Inferior parietal cortex (tissue), 1 donor: ENCODE results near the gene BDKRB2.
"Not testable (repeated sequence)": the region's sequence is repeated elsewhere in the genome, so short reads cannot be mapped to it uniquely, and the experiment has no call there.

ENCODE experiments used
- DNase-seq: peaks from one replicate; pipeline ENCODE4 v3.0.0-alpha.2; 2016; ENCODE audit errors: extremely low spot score

The BDKRB2 gene

DNA sequence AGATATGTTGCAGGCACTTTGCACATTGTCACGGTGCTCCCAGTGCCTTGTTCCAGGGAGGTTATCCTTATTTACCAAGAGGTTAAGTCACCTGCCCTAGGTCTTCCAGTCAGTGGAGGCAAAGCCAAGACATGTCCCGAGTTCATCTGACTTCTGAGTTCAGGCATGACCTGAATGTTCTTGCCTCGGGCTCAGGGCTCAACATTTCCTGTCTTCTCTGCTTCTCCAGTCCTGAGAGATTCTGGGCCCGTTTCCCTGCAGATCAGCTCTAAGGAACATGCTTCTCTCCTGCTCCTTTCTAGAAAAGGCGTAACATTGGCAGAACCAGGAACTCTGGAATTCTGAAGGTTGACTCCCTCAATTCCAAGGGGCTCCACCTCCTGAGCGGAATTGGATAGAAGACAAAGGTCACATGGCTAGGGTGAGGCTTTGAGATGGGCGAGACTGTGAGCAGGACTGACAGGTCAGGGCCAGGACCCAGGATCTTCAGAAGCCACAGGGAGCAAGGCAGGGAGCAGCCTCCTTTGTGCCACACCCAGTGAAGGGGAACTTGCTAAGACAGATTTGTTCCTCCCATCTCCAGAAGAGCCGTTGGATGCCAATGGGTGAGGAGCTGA, 19.9 kb downstream of the BDKRB2 start:
- no peak for DNase-seq

DNA sequence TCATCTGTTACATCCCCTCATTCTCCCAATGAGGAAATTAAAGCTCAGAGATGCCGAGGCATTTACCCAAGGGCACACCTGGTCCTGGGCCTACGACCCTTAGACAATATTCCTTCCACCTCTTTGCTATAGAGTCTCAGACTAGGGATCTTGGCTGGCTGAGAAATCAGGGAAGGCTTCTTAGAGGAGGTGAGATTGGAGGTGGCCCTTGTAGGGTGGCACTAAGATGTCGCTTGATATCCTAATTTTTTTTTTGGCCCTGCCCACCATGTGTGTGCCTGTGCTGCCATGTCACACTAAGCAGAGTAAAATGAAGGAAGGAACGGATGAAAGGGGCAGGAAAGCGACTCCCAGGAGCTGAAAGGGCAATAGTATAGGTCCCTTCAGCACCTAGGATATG, 20.6 kb downstream of the BDKRB2 start:
- DNase-seq = no peak

DNA sequence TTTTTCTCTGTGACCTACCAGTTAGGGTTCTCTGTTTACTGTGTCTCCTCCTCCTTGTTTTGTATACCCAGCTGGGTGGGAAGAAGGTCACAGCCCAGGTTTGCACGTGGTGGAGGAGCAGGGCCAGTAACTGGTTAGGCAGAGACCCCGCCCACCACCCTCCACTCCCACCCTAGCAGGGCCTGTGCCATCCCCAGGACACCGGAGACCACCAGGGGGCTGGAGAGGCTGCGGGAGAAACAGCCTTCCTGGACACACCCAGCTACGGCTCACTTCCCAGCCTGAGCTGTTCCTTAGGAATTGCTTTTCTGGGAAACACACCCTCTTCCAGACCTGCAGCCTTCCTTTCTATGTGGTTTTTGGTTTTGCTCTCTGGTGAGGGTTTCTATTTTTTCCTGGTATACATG, 21.1 kb downstream of the BDKRB2 start:
- DNase-seq = no peak

DNA sequence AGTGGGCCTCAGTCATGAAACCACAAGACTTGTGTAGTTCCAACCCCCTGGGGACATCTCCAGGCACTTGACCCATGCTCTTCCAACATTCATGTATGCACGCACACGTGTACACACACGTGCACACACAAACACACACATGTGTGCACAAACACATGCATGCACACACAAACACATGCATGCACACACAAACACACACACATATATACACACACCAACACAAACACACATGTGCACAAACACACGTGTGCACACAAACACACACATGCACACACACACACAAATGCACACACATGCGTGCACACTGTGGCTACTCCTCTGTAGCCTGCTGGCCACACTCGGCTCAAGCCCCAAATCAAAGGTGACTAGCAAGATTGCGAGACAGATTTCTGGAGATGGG, 22.8 kb downstream of the BDKRB2 start:
- no peak for DNase-seq

DNA sequence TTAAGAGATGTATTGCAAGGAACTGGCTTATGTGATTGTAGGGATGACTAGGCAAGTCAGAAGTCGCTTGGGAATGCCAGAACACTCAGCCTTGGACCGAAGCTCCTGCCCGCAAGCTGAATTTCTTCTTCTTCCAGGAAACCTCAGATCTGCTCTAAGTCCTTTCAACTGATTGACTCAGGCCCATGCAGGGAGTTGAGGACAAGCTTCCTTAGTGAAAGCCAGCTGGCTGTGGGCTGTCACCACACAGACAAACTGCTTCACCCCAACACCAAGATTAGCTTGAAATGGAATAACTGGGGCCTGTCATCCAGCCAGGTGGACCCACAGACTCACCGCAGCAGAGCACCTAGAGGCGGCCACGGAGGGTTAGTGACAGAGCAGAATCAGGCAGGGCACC, 24.7 kb downstream of the BDKRB2 start:
- DNase-seq = no peak

DNA sequence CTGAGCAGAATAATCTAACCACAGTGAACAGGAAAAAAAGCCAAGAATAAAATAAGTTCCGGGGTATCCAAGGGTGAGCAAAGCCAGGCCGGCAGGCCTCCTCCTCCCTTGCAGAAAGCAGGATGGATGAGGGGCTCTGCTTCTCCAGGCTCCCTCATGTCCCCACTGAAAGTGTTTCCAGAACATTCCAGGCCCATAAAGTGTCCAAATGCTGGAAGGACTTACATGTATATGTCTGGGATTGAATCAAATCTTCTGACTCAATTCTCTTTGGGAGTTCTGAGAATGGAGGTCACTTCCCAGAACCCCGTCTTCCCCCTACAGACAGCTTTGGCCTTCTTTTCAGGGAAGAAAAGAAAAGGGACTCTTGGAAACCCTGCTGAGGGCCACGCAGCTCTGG, 26.4 kb downstream of the BDKRB2 start:
- no peak for DNase-seq

DNA sequence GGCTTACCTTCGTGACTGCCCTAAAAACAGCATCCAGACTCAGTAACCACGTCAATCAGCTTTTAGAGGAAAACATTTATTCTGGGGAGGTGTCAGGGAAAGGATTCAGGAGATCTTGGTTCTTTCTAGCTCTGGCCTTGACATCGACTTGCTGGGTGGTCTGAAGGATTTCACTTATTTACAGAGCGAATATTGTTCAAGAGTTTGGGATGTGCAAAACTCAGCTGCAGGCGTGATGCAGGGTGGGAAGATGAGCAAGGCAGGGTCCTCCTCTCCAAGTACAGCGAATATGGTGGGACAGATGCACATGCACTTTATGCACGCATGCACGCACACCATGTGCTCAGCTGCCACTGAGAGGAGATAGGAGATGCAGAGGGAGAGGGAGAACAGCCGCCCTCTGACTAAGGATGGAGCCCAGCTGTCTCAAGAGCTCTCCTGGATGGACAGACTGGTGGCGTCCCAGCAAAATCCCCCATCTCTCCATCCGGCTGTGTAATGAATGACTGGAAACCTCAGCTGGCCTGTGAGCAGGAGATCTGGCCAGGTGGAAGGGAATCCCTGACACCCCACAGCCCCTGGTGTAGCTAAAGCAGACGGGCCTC, 27.0 kb downstream of the BDKRB2 start:
- DNase-seq = no peak

DNA sequence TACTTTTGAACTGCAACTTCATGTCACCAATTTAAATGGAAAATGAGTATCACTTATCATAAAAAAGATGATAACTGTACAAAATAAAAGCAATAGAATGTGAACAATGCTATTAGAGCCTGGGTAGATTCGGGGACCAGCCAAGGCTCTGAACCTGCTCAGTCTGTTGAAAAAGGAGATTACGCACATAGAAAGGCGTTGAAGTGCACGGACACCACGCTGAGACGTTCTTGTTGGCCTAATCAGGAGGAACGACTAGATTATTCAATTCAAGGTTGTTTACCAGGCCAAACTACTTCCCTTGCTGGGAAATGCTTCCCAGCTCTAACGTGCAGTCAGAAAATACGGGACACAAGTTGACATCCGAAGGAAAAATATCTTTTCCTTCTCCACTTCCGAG, 27.9 kb downstream of the BDKRB2 start:
- DNase-seq = no peak

DNA sequence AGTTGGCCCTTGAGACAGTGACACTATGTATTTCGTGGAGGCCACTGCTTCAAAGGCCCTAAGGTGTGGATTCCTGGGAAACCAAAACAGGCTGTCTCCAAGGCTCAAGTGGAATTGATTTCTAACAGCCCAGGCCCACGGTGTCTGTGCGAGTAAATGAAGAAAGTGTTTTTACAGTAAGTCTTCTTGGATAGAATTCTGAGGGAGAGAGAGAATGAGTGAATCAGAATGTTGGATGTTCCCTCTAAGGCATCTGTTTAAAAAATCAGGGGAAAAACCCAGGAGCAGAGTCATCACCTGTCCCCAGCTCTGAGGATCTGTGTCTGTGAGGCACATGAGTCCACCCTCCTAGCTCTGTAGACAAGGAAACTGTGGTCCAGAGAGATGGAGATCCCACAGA, 29.0 kb downstream of the BDKRB2 start:
- DNase-seq = no peak

DNA sequence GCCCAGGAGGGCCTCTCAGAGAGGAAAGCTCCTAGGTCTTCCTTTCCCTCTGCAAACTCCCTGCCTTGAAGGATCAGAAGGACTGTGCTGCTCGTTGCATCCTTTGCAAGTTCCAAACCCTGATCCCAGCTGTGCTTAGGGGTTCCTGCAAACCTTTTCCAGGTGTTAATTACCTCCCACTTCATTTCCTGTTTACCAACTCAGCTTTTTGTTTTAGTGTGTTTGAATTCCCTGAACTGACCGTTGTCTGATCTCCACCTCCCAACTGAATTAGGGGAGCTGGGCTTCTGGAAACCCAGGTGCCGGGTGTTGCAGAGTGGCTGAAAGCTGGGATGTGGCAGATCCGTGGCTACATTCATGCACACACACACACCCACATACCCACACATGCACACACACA, 30.8 kb downstream of the BDKRB2 start:
- no peak for DNase-seq

DNA sequence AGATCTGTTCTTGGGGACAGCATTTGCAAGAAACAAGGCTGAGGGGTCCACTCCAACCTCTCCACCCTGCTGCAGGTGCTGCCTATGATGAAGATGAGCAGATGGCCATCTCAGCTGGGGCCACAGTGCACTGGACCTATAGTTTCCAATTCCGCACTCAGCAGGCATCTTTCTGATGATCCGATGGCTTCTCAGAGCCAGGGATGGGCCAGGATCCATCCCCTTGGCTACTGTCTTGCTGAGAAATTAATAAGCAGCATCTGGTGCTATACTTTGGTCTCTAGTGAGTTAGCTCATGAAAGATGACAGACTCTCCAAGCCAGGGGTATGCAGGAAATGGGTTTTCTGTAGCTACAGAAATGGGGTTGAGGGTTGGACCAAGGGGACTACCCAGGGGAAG, 33.0 kb downstream of the BDKRB2 start:
- no peak for DNase-seq

DNA sequence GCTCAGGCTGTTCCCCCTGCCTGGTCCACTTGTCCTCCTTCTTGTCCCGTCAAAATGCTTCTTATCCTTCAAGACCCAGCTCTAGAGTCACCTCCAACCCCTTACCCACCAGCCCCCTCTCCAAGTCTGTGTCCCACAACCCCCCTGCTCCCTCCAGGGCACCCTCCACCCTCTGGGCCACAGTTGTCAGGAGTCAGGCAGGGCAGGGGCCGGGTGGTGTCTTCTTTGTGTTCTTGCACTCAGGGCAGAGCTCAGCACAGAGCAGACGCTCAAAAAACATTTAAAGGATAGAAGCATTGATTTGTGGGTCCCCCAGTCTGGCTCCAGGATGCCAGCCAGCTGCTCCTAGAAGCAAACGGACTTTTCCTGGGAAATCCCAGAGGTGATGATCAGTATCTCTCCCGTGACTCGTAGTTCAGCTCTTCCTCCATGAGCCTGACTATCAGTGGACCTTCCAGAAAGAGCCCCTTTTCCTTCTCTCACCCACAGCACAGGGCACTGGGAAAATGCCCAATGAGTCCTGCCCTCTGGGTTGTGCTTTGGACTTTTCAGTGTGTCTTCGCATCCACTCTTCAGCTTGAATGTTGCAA, 34.1 kb downstream of the BDKRB2 start:
- no peak for DNase-seq

DNA sequence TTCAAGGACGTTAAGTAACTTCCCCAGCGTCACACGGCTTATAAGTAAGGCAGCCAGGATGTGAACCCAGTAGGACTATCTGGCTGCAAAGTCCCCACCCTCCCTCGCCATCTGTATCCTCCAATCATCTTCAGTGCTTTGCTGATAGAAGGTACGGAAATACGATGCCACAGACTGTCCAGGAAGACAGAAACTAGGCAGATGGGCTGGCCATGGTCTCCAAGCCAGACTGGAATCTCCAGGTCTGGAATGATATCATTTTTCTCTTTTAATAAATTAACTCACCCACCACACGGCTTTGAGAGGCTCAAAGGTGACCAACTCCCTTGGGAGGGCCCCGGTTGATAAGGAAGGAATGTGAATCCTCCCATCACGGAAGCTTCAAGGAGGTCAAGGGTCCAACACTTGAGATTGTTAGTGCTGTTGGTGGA, 35.1 kb downstream of the BDKRB2 start:
- DNase-seq = no peak

DNA sequence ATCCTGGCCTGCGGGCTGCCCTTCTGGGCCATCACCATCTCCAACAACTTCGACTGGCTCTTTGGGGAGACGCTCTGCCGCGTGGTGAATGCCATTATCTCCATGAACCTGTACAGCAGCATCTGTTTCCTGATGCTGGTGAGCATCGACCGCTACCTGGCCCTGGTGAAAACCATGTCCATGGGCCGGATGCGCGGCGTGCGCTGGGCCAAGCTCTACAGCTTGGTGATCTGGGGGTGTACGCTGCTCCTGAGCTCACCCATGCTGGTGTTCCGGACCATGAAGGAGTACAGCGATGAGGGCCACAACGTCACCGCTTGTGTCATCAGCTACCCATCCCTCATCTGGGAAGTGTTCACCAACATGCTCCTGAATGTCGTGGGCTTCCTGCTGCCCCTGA, 36.0 kb downstream of the BDKRB2 start:
- DNase-seq = no peak

DNA sequence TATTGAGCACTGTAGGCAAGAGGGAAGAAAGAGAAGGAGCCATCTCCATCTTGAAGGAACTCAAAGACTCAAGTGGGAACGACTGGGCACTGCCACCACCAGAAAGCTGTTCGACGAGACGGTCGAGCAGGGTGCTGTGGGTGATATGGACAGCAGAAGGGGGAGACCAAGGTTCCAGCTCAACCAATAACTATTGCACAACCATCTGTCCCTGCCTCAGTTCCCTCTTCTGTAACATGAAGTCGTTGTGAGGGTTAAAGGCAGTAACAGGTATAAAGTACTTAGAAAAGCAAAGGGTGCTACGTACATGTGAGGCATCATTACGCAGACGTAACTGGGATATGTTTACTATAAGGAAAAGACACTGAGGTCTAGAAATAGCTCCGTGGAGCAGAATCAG, 37.5 kb downstream of the BDKRB2 start:
- no peak for DNase-seq

DNA sequence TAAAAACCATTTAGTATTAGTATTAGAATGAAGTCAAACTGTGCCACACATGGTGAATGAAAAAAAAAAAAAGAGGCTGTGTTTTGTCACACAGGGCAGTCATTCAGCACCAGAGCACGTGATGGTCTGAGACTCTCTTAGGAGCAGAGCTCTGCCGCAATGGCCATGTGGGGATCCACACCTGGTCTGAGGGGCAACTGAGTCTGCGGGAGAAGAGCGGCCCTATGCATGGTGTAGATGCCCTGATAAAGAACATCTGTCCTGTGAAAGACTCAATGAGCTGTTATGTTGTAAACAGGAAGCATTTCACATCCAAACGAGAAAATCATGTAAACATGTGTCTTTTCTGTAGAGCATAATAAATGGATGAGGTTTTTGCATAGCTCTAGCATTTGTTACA, 39.1 kb downstream of the BDKRB2 start:
- DNase-seq = peak; percentile 42

DNA sequence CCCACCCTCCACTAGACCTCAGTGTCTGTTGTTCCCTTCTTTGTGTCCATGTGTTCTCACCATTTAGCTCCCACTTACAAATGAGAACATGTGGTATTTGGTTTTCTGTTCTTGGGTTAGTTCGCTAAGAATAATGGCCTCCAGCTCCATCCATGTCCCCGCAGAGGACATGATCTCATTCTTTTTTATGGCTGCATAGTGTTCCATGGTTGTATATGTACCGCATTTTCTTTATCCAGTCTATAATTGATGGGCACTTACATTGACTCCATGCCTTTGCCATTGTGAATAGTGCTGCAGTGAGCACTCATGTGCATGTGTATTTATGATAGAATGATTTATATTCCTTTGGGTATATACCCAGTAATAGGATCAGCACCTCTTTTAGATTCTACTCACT, 40.4 kb downstream of the BDKRB2 start:
- DNase-seq = not testable (repeated sequence)

DNA sequence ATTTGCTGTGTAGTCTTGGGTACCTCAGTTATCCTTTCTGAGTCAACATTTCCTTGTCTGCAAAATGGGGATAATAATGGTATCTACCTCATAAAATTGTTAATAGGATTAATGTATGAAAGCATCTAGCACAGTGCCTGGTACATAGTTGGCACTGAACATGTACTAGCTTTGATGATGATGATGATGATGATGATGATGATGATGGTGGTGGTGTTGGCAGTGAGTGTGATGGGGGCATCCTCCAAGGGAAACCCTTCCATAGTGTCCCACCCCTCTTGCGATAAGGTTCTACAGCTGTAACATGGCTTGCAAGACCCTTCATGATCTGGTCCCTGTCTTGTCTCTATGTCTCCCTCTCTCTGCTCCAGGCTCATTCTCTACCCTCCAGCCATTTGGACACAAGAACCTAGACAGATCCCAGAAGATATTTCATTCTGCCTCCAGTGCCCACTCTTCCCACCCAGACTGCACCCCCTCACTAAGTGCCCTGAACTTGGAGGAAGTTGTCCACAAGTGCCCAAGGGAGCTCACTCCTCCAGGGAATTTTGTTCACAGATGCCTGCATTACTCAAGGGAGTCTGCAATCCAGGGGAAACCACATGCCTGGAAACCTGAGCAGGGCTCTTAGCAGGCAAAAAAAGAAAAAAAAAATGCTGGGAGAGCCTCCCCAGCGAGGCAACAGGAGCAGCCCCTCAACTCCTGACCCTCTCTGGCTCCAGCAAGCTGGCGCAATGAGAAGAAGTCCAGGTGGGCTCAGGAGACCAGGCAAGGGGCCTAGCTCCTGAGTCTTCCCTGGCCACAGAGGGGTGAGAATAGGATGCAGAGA, 41.3 kb downstream of the BDKRB2 start:
- no peak for DNase-seq

DNA sequence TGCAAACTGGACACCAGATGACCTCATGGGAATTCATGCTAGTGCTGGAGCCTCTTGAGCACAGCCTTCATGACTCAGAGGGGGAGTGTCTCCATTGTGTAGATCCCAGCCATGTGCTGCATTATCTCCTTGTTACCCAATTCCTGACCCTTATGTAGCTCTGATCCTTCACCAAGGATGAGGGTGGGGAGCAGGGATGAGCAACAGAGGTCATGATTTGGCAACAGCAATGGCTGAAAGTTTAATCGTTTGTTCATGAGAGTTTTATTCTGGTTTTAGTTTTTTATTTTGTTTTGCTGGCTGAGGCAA, 41.9 kb downstream of the BDKRB2 start:
- DNase-seq = no peak

DNA sequence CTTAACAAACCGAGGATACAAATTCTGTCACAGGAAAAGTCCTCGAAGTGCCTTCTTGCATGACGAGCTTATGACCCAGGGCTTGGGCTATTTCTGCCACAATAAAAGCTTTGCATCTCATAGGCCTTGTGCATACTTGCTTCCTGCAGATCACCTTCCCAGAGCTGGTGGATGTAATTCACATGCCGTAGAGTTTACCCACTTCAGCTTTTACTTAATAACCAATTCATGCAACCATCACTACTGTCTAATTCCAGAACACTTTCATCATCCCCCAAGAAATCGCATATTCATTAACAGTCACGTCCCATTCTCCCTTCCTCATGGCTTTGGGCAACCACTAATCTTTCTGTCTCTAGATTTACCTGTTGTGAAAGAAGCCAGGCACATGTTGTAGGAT, 42.4 kb downstream of the BDKRB2 start:
- DNase-seq = no peak

DNA sequence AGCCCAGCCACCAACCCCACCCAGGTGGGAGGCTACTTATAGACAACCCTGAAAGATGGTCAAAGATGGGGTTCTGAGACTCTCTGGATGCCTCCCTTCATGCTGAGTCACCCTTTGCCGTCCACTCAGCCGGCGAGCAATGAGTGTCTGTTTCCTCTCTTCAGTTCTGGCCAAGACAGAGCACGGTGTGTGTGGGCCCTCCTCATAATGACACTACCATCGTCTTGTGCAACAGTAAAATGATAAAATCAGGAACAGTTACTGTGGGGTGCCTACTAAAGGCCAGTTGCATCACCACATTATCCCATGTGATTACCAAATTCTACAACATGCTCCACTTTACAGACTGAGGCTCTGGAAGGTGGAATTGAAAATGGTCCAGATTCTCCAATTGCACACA, 44.4 kb downstream of the BDKRB2 start:
- DNase-seq = no peak

DNA sequence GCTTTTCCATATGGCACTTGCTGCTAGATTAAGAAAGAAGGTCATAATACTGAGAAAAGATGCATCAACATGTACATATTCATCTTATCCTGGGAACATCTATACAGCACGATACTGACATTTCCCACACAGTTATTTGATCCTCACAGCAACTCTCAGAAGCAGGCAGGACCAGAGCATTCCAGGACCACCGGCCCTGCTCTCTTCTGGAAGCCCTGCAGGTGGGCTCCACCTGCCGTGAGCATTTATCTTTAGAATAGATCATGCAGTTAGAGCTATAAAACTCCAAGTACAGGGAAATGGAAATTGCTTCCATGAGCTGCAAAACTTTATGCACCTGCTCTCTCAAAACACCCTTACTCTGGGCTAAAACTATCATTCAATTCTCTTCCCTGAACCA, 45.8 kb downstream of the BDKRB2 start:
- no peak for DNase-seq

DNA sequence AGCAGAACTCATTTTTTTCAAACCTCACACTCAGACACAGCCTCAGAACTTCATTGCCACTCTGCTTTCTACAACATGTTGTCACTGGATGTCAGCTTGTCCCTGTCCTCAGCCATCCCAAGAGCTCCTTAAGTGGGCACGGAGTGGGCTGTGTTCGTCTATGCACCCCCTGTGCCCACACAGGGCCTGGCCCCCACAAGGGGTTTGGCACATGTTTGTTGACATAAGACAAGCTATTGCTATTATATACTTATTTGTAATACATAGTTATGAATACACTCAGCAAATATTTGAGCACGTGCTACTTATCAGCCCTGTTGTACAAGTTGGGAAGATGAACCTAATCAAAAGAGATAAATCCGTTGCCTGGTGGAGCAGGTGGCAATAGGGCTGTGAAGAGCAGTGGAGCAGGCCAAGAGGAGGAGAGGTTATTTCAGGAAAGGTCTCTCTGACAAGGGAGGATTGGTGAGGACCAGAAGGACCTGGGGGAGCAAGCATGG, 47.1 kb downstream of the BDKRB2 start:
- DNase-seq = no peak
